Renal pelvis (tissue), 12 donors: ENCODE data around the gene ARHGAP10. TPM values are rescaled to one million over a fixed set of nuclear protein-coding genes. Genes with fewer than 3 reads are reported as not detected.

Experiments
- DNase-seq: peaks from one replicate; pipeline ENCODE4 v3.0.0-alpha.2; 2013
- long read RNA-seq, 16 experiments: transcript quantifications; one replicate each; lab custom pipeline, GENCODE V29; 2026
- polyA plus RNA-seq, 3 donors: library from polyadenylated mRNA; unstranded; fragments of 120-200 nt; gene quantifications; one replicate each; pipeline ENCODE4 v1.2.1, GENCODE V29; 2013; ENCODE audit not compliant: insufficient read length in 3 of 3

ARHGAP10 gene
- 10 to 100 TPM; 19.1 to 20.2 (median 20.1) TPM for polyA plus RNA-seq
- long read RNA-seq, donor 1, partial matches to known transcripts, result 0 of 2 reads
- long read RNA-seq, donor 1, other reads (novel, unspliced or antisense), result 0 of 2 reads
- long read RNA-seq, donor 2, partial matches to known transcripts, result 0 of 2 reads
- long read RNA-seq, donor 2, other reads (novel, unspliced or antisense), result 0 of 2 reads
- long read RNA-seq, donor 3, partial matches to known transcripts, result 15 of 19 reads
- long read RNA-seq, donor 3, other reads (novel, unspliced or antisense), result 0 of 19 reads
- long read RNA-seq, donor 4, partial matches to known transcripts, result 0 of 1 reads
- long read RNA-seq, donor 4, other reads (novel, unspliced or antisense), result 0 of 1 reads
- long read RNA-seq, donor 5, partial matches to known transcripts, result 0 of 2 reads
- long read RNA-seq, donor 5, other reads (novel, unspliced or antisense), result 0 of 2 reads
- long read RNA-seq, donor 6, partial matches to known transcripts, result 0 of 3 reads
- long read RNA-seq, donor 6, other reads (novel, unspliced or antisense), result 0 of 3 reads
- long read RNA-seq, donor 7, partial matches to known transcripts, result 29 of 34 reads
- long read RNA-seq, donor 7, other reads (novel, unspliced or antisense), result 0 of 34 reads
- long read RNA-seq, donor 8, result 0 reads
- long read RNA-seq, donor 9, partial matches to known transcripts, result 19 of 22 reads
- long read RNA-seq, donor 9, other reads (novel, unspliced or antisense), result 0 of 22 reads
- long read RNA-seq, donor 10, partial matches to known transcripts, result 0 of 3 reads
- long read RNA-seq, donor 10, other reads (novel, unspliced or antisense), result 0 of 3 reads
- long read RNA-seq, donor 11, partial matches to known transcripts, result 0 of 4 reads
- long read RNA-seq, donor 11, other reads (novel, unspliced or antisense), result 0 of 4 reads
- long read RNA-seq, donor 12, partial matches to known transcripts, result 13 of 17 reads
- long read RNA-seq, donor 12, other reads (novel, unspliced or antisense), result 0 of 17 reads
- long read RNA-seq, donor 13, partial matches to known transcripts, result 0 of 1 reads
- long read RNA-seq, donor 13, other reads (novel, unspliced or antisense), result 0 of 1 reads
- long read RNA-seq, donor 14, transcript ARHGAP10-206 (5 exons, 1,559 nt), result major isoform, 6 of 7 reads
- long read RNA-seq, donor 14, partial matches to known transcripts, result 0 of 7 reads
- long read RNA-seq, donor 14, other reads (novel, unspliced or antisense), result 0 of 7 reads
- long read RNA-seq, donor 15, result 0 reads
- long read RNA-seq, donor 16, partial matches to known transcripts, result 6 of 7 reads
- long read RNA-seq, donor 16, other reads (novel, unspliced or antisense), result 0 of 7 reads

- DNase-seq, result peak; percentile 69
Measured at GRCh38 chr4:147731580-147732517, at the start of gene ARHGAP10. Gene ARHGAP10, plus strand, starts transcription at chr4:147732088. Its CDS starts 214 bp downstream, at chr4:147732302.

GRCh38 chr4:147682755-147683154 is 49.1 kb upstream of the ARHGAP10 start:
- no peak for DNase-seq

GRCh38 chr4:147683188-147683591 is 48.7 kb upstream of the ARHGAP10 start:
- DNase-seq, result no peak

- peak; percentile 89 for DNase-seq
Measured at GRCh38 chr4:147683717-147684700, 47.9 kb upstream of the ARHGAP10 start, which contains the start of gene PRMT9. Gene PRMT9, minus strand, starts transcription at chr4:147684163. Its CDS starts 176 bp downstream, at chr4:147683987.

- no peak for DNase-seq
Measured at GRCh38 chr4:147689067-147689466, 42.8 kb upstream of the ARHGAP10 start.

GRCh38 chr4:147691820-147692219 is 40.1 kb upstream of the ARHGAP10 start:
- DNase-seq, result no peak

GRCh38 chr4:147693218-147693617 is 38.7 kb upstream of the ARHGAP10 start:
- no peak for DNase-seq

- DNase-seq, result no peak
Measured at GRCh38 chr4:147696866-147697265, 35.0 kb upstream of the ARHGAP10 start.

GRCh38 chr4:147704846-147705245 is 27.0 kb upstream of the ARHGAP10 start:
- DNase-seq, result no peak

GRCh38 chr4:147707892-147708672 is 23.8 kb upstream of the ARHGAP10 start:
- DNase-seq, result no peak

GRCh38 chr4:147709999-147710398 is 21.9 kb upstream of the ARHGAP10 start:
- no peak for DNase-seq

- no peak for DNase-seq
Measured at GRCh38 chr4:147714575-147715401, 17.1 kb upstream of the ARHGAP10 start.

- DNase-seq, result no peak
Measured at GRCh38 chr4:147717878-147718277, 14.0 kb upstream of the ARHGAP10 start.

GRCh38 chr4:147723326-147723725 is 8.6 kb upstream of the ARHGAP10 start:
- DNase-seq, result no peak

GRCh38 chr4:147724468-147725201 is 7.3 kb upstream of the ARHGAP10 start:
- no peak for DNase-seq

GRCh38 chr4:147725673-147726072 is 6.2 kb upstream of the ARHGAP10 start:
- DNase-seq, result no peak
